Jurkat, Clone E6-1 (cell line): Measurements from ENCODE around the gene SPTLC2.
"Not testable (repeated sequence)": the region's sequence is repeated elsewhere in the genome, so short reads cannot be mapped to it uniquely, and the experiment has no call there.

Experiments used
- DNase-seq: peaks from one replicate; pipeline ENCODE4 v3.0.0-alpha.2; 2011; ENCODE audit warnings: low read depth, low spot score
- H3K4me3 ChIP-seq: 2 replicates; pipeline ENCODE4 v1.5.1; 2011; ENCODE audit warnings: mild to moderate bottlenecking, low read length, control low read depth, moderate library complexity

The SPTLC2 gene

DNA sequence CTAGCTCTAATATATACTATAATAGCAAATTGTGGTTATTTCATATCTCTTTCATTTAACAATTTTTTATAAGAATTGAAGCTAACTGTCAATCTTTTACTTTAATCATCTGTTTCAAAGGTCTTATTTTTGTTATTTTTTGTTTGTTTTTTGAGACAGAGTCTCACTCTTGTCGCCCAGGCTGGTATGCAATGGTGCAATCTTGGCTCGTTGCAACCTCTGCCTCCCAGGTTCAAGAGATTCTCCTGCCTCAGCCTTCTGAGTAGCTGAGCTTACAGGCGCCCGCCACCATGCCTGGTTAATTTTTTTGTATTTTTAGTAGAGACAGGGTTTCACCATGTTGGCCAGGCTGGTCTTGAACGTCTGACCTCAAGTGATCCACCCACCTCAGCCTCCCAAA lies 87.7 kb downstream of the SPTLC2 start:
- DNase-seq, H3K4me3 ChIP-seq: not testable (repeated sequence)

DNA sequence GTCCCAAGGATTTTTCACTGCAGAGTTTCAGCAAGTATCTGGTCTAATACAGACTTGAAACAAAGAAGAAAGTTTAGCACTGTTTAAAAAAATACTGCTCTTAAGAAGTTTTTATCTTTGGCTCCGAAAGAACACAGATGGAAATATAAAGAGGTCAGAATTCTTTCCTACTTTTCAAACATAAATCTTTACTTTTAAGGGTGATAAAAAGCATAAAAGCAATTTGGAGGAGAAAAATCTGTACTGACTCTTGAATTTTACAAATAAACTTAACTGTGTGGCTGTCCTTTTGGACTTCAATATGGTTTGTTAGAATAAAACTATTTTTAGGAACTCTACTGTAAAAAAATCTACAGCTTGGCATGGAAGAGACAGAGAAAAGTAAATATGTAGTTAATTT lies 90.2 kb downstream of the SPTLC2 start:
- no peak for DNase-seq
- no peak overlapping the region for H3K4me3 ChIP-seq

- DNase-seq, result no peak
Measured at GRCh38 chr14:77524536-77524935, 91.9 kb downstream of the SPTLC2 start.

DNA sequence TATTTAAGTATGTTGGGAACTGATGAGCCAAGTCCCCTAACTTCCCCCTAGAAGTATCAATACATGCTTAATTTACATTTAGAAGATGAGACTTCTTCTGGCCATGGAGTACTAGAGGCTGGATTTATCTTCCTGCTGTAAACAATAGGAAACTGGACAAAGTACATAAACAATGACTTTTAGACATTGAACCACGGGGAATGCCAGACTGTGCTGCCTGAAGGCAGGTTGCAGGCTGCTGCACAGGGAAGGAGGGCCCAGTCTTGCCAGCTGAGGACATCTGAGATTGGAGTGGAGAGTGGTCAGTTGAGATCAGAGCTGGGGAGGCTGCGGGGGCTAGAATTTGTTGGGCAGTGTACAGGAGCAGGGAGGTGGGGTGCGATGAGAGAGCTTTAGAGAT lies 93.3 kb downstream of the SPTLC2 start:
- DNase-seq, result no peak
- no peak overlapping the region for H3K4me3 ChIP-seq

More at GRCh38 chr14:77524536-77524935, 91.9 kb downstream of the SPTLC2 start:
- no peak overlapping the region for H3K4me3 ChIP-seq

DNA sequence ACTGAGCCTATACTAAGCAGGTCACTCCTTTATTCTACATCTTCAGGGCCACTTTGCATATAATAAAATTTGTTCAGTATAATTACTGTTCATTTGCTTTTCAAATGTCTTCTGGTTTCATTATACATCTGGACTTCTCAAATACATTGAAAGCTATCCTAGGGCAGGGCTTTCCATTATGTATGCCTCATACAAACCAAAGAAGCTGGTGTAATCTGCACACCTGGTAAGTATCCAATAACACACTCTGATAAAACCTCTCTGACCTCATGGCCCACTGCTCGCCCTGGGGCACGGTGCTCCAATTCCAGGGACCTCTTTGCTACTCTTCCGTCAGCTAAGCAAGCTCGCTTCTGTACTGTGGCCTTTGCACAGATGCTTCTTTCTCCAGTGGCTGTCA lies 95.9 kb downstream of the SPTLC2 start:
- no peak overlapping the region for H3K4me3 ChIP-seq
- no peak for DNase-seq

- no peak for DNase-seq
- H3K4me3 ChIP-seq, result no peak overlapping the region
Measured at GRCh38 chr14:77516126-77516525, 100.3 kb downstream of the SPTLC2 start.

DNA sequence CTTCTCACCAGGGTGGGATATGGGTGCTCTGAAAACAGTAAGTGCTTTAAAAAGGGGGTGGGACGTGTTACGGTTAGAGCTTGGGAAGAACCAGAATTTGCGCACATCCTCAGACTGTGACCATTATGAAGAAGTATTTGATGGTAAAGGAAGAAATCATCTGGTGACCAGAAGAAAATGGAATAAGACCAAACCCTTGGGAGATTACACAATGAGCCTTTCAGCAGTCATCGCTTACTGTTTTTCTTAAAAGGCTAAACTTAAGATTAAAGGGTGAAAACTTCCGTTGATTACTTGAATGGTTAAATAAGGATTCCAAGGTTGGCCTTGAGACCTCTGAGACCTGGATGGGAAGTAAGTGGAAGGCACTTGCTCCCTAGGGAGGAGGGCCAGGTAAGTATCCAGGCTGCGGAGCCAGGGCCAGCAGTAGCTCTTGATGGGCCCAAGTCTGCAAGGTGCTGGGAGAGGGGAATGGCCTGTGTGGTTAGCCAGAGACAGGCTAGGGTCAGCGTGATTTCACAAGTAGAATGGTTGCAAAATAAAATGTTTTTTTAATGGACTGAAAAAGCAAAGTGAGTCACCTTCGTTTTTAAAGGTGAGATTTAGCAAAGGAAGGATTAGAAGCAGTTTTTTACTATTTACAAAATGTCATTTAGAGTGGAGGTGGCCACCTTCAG lies 104.8 kb downstream of the SPTLC2 start:
- no peak overlapping the region for H3K4me3 ChIP-seq
- DNase-seq, result no peak

GRCh38 chr14:77509366-77509765 lies 107.1 kb downstream of the SPTLC2 start:
- no peak overlapping the region for H3K4me3 ChIP-seq
- no peak for DNase-seq

GRCh38 chr14:77508876-77509275 lies 107.6 kb downstream of the SPTLC2 start:
- no peak for DNase-seq
- no peak overlapping the region for H3K4me3 ChIP-seq

DNA sequence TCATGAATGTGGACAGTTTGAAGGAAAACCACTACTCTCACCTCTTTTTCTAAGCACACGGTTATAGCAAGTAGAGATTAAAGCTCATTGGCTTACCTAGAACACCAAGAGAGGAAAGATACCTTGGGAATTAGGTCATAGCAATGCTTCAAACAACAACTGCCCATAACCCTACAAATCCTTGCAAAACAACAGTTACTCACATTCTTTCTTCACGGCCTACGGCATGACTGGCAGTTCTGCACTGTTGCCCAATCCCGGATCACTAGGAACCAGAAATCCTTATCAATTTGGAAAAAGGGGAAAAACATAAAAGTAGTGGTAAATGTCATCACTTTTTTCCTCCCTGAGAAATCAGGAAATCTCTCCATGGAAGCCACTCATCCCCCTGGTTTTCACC lies 108.2 kb downstream of the SPTLC2 start:
- H3K4me3 ChIP-seq, result no peak overlapping the region
- DNase-seq, result no peak

DNA sequence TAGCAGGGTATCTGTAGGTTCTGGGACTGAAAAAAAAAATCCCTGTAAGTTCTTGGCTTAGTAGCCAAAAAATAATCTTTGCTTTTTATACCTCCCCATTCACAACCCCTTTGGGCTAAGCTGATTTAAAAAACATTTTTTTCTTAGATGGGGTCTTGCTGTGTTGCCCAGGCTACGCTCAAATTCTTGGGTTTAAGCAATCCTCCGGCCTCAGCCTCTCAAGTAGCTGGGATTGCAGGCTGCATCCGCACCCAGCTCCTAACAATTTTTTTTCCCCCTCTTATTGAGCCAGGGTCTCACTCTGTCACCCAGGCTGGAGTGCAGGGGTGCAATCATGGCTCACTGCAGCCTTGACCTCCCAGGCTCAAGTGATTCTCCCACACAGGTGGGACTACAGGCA lies 108.7 kb downstream of the SPTLC2 start:
- no peak overlapping the region for H3K4me3 ChIP-seq
- DNase-seq, result no peak

DNA sequence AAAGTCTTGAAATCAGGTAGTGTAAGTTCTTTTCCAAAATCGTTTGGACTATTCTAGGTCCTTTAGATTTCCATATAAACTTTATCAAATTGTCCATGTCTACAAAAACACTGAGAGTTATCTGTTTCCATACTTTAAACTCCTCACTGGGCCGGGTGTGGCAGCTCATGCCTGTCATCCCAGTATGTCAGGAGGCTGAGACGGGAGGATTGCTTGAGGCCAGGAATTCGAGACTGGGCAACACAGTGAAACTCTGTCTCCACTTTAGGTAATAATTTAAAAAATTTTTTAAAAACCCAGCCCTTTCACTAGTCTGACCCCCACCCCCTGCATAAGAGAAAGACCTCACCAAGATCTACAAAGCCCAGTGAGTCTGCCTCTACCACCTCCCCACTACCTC lies 111.4 kb downstream of the SPTLC2 start:
- no peak for DNase-seq
- no peak overlapping the region for H3K4me3 ChIP-seq

DNA sequence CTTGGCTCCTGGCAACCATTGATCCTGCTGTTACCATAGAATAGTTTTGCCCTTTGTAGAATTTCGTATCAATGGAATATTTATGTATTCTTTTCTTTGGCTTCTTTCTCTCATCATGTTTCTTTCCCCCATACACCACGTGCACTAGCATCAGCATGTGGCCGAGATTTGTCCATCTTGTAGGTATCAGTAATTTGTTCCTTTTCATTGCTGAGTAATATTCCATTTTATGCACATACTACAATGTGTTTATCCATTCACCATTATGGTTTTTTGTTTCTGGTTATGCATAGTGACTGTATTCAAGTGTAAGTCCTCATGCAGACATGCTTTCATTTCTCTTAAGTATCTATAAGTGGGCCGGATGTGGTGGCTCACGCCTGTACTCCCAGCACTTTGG lies 113.3 kb downstream of the SPTLC2 start:
- H3K4me3 ChIP-seq, result no peak overlapping the region
- no peak for DNase-seq

DNA sequence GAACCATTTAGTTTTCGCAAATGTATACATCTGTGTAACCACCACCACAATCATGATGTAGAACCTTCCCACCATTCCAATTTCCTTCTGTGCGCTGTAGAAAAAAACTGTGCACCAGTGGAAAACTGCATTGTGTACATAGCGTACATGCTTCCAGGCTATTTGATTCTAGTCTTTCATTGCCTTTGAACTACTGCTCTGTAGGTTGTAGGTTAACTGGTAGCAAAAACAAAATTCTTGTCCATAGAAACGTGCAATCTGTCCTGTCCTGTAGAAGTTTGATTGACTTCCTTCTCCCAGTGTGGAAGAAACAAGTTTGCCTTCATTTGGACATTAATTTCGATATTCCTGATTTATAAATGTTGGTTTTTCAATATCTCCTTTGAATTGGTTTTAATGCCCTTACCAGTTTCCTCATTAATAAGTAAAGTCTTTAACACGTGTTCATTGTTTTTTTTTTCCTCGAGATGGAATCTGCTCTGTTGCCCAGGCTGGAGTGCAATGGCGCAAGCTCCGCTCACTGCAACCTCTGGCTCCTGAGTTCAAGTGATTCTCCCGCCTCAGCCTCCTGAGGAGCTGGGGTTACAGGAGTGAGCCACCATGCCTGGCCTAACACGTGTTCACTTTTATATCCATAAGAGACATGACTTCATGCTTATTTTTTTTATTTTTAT lies 114.2 kb downstream of the SPTLC2 start:
- DNase-seq, result no peak
- H3K4me3 ChIP-seq, result no peak overlapping the region

GRCh38 chr14:77498984-77499527 lies 117.4 kb downstream of the SPTLC2 start:
- H3K4me3 ChIP-seq, result no peak overlapping the region
- DNase-seq, result no peak

DNA sequence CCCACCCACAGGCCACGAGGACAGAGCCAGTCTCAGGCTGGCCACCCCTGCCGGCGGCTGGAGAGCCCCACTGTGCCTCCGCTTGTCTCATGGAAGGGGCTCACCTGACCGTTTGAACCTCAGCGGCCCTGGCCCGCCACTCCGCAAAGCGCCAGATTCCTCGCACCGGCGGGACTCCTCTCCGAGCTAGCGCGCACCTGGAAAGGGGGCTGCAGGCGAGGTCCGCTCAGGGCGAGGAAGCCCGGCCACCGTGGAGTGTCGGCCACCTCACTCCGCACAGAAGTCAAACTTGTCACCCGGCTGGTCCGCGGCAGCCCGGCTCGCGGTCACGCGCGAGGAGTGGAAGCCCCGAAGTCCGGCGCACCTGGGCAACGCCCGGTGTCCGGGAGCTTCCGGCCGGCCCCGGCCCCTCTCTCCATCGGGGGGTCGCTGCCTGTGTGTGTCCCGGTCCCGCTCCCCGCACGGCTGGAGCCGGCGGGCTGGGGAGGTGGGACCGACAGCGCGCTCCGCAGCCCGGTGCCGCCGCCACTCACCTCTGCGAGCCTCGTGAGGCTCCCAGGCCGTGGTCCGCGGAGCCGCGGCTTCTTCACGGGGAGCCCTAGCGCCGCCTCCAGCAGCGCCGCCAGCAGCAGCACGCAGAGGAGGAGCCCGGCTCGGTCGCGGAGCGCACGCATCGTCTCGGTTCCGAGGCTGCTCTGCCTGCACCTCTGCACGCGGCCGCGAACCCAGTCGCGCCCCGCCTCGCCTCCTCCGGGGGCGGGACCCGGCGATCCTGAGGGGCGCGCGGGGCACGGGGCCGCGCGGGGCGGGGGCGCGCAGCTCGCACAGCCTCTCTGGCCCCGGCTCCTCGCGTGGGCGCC lies 118.1 kb downstream of the SPTLC2 start, which contains the start of gene ISM2:
Gene ISM2 (minus strand): TSS at position 697 of the 860 bp plus-strand sequence. CDS start 23 bp downstream, at position 674.
- H3K4me3 ChIP-seq, result no peak within 1 kb of the TSS

GRCh38 chr14:77495334-77495733 lies 121.1 kb downstream of the SPTLC2 start:
- H3K4me3 ChIP-seq, result no peak overlapping the region
- DNase-seq, result no peak

More for the DNA sequence above, 118.1 kb downstream of the SPTLC2 start, which contains the start of gene ISM2:
- DNase-seq, result no peak

- no peak for DNase-seq
- no peak overlapping the region for H3K4me3 ChIP-seq
Measured at GRCh38 chr14:77491056-77491455, 125.4 kb downstream of the SPTLC2 start.

DNA sequence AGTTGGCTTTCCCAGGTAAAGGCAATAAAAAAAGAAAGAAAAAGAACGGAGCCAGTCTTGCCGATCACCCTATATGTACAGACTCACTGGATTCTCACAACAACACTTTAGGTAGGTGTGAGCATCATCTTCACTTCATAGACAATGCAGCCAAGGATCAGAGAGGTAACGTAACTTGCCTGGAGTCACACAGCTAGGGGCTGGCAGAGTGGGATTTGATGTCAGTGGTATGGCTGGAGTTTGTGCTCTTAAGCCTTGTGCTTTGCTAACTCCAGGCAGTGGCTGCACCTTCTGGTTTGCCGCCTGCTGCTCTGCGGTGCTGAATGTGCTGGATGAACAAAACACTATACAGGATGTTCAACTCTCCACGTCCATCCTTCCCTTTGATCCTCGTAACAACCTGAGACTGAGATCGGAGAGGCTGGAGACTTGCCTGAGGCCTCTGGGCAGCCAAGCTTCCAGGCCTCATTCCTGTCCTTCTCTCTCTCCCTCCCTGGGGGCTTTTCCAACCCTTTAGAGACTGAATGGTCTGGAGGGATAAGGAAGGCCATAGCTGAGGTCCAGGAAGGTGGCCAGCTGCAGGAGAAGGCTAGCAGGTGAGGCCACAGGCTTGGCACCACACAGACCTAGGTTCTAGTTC lies 126.0 kb downstream of the SPTLC2 start:
- no peak overlapping the region for H3K4me3 ChIP-seq
- no peak for DNase-seq
